ENCODE results near the gene HLX. TPM values are rescaled to one million over a fixed set of nuclear protein-coding genes. Genes with fewer than 3 reads are reported as not detected.

The HLX gene
- total RNA-seq, 1 experiment from 2014 or later: not detected

DNA sequence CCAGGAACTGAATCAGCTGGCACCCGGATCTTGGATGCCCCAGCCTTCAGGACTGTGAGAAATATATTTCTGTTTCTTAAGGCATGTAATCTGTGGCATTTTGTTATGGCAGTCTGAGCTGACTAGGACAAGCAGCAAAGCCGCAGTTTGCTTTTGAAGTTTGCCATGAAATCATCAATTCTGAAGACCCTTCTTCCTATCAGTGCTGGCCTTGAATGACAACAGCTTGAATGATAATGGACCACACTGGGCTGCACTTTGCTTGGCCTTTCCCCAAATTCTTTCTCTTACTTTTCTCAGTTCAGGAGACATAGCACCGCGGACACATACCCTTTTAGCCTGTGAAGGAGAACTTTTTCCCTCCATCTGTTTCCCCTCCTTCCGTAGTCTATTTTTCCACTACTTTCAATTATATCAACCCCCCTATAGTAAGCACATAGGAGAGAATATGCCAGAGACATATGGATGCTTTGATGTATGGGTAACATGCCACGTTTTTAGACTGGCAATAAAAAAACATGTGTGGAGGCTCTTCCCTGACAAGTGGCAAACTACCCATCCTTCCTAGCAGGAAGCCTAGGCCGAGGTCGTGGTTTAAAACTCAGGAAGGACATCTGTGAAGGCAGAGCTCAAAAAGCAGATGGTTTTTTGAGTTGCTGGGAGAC lies 42.9 kb downstream of the HLX start:
- Histone ChIP-seq H3K9me3 (ENCODE audit: low read depth, low read length, poor library complexity, severe bottlenecking) (no peaks in the 10 kb centered on the region), H3K27me3 (replicated peaks; ENCODE audit: insufficient read depth, low read depth, low read length, poor library complexity) (peaks cover 5% of the 10 kb centered on the region), H3K4me3 (ENCODE audit: low read depth, low read length, poor library complexity, severe bottlenecking) (no peak overlapping the region), H3K27ac (ENCODE audit: low read depth, low read length, poor library complexity, severe bottlenecking) (no peak overlapping the region), H3K36me3 (ENCODE audit: insufficient read depth, low read length, poor library complexity, severe bottlenecking) (no peaks in the 10 kb centered on the region), H3K4me1 (ENCODE audit: insufficient read depth, low read length, poor library complexity, severe bottlenecking) (no peaks in the 10 kb centered on the region)
- ChIA-PET POLR2A (ENCODE audit: low non-redundant PET) (no interaction called here), CTCF (no interaction called here)
- TF ChIP-seq, protein P1, sequence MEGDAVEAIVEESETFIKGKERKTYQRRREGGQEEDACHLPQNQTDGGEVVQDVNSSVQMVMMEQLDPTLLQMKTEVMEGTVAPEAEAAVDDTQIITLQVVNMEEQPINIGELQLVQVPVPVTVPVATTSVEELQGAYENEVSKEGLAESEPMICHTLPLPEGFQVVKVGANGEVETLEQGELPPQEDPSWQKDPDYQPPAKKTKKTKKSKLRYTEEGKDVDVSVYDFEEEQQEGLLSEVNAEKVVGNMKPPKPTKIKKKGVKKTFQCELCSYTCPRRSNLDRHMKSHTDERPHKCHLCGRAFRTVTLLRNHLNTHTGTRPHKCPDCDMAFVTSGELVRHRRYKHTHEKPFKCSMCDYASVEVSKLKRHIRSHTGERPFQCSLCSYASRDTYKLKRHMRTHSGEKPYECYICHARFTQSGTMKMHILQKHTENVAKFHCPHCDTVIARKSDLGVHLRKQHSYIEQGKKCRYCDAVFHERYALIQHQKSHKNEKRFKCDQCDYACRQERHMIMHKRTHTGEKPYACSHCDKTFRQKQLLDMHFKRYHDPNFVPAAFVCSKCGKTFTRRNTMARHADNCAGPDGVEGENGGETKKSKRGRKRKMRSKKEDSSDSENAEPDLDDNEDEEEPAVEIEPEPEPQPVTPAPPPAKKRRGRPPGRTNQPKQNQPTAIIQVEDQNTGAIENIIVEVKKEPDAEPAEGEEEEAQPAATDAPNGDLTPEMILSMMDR (conservative IDR thresholded peaks at IDR 0.05; ENCODE audit: low read depth, low read length): no peak
- no peak for TF ChIP-seq EZH2 (IDR thresholded peaks at IDR 0.05; ENCODE audit: borderline replicate concordance, low read depth, low read length, poor library complexity, severe bottlenecking)
- no TSS peak for BruUV-seq (replicated peaks)
- no peak for DNase-seq (ENCODE audit: low spot score)
- intact Hi-C loops (cut with micrococcal nuclease; ENCODE audit: unreplicated experiment): no loop called here

DNA sequence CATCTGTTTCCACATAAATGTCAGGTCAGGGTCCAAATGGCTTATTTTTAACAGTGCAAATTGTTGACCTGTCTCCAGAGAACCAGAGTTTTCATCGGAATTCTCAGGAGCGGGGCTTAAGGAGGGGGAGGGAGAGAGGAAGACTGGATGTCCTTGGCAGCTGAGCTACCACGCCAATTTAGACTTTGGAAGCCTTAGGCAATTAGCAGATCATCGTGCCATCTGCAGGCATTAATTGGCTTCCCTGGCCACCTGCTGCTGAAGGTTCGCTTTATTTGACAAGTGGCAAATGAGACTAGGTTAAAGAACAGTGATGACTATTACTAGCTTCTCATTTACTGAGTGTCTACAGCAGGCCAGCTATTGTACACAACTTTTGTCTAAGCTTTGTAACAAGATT lies 43.7 kb downstream of the HLX start:
- H3K4me3 ChIP-seq (ENCODE audit: low read depth, low read length, poor library complexity, severe bottlenecking): no peak overlapping the region
- H3K4me1 ChIP-seq (ENCODE audit: insufficient read depth, low read length, poor library complexity, severe bottlenecking): no peaks in the 10 kb centered on the region
- BruUV-seq (replicated peaks): no TSS peak
- H3K36me3 ChIP-seq (ENCODE audit: insufficient read depth, low read length, poor library complexity, severe bottlenecking): no peaks in the 10 kb centered on the region
- ChIA-PET POLR2A (ENCODE audit: low non-redundant PET) (no interaction called here), CTCF (no interaction called here)
- no peak overlapping the region for H3K27ac ChIP-seq (ENCODE audit: low read depth, low read length, poor library complexity, severe bottlenecking)
- TF ChIP-seq, protein P1 (conservative IDR thresholded peaks at IDR 0.05; ENCODE audit: low read depth, low read length): no peak
- TF ChIP-seq EZH2 (IDR thresholded peaks at IDR 0.05; ENCODE audit: borderline replicate concordance, low read depth, low read length, poor library complexity, severe bottlenecking): no peak
- intact Hi-C loops (cut with micrococcal nuclease; ENCODE audit: unreplicated experiment): no loop called here
- DNase-seq (ENCODE audit: low spot score): no peak
- H3K9me3 ChIP-seq (ENCODE audit: low read depth, low read length, poor library complexity, severe bottlenecking): no peaks in the 10 kb centered on the region
- H3K27me3 ChIP-seq (replicated peaks; ENCODE audit: insufficient read depth, low read depth, low read length, poor library complexity): peaks cover 5% of the 10 kb centered on the region

DNA sequence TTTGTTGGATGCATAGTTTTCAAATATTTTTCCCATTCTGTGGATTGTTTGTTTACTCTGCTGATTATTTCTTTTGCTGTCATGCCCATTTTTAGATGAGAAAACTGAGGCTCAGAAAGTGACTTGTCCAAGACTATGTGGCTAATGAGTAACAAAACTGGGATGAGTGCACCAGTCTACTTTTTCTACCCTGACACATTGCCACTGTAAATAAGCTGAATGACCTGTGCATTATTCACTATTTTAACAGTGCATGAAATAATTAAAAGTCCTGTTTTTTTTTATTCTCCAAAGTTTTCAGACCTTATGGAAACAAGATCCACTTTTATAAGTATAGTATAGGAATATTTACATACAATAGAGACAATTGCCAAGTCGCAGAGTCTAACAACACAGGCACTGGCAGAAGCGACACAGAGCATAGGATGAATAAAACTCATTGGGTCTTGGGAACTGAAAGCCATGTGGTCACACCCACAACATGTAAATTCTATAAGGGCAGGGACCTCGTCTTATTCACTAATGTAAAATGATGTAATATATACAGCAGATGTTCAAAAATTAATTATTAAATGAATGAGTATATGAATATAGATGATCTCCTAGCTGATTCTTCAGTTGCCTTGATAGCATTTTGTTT lies 45.2 kb downstream of the HLX start:
- H3K36me3 ChIP-seq (ENCODE audit: insufficient read depth, low read length, poor library complexity, severe bottlenecking): no peaks in the 10 kb centered on the region
- H3K4me1 ChIP-seq (ENCODE audit: insufficient read depth, low read length, poor library complexity, severe bottlenecking): no peaks in the 10 kb centered on the region
- intact Hi-C loops (cut with micrococcal nuclease; ENCODE audit: unreplicated experiment): no loop called here
- no peak overlapping the region for H3K27ac ChIP-seq (ENCODE audit: low read depth, low read length, poor library complexity, severe bottlenecking)
- POLR2A ChIA-PET (ENCODE audit: low non-redundant PET): no interaction called here
- DNase-seq (ENCODE audit: low spot score): no peak
- BruUV-seq (replicated peaks): no TSS peak
- peaks cover 5% of the 10 kb centered on the region for H3K27me3 ChIP-seq (replicated peaks; ENCODE audit: insufficient read depth, low read depth, low read length, poor library complexity)
- H3K9me3 ChIP-seq (ENCODE audit: low read depth, low read length, poor library complexity, severe bottlenecking): no peaks in the 10 kb centered on the region
- CTCF ChIA-PET: no interaction called here
- no peak overlapping the region for H3K4me3 ChIP-seq (ENCODE audit: low read depth, low read length, poor library complexity, severe bottlenecking)
- TF ChIP-seq, protein P1 (conservative IDR thresholded peaks at IDR 0.05; ENCODE audit: low read depth, low read length): no peak
- TF ChIP-seq EZH2 (IDR thresholded peaks at IDR 0.05; ENCODE audit: borderline replicate concordance, low read depth, low read length, poor library complexity, severe bottlenecking): no peak
